Nephron (organoid): ENCODE results near the gene UNC45A.
"Not testable (repeated sequence)": the region's sequence is repeated elsewhere in the genome, so short reads cannot be mapped to it uniquely, and the experiment has no call there.

Source experiments
- H3K27ac Mint-ChIP-seq, 3 experiments: 2 replicates each; pipeline ENCODE4 v1.8.0; 2020; ENCODE audit warnings: mixed read lengths in 3 of 3, mild to moderate bottlenecking in 2 of 3, moderate library complexity in 1 of 3
- H3K27me3 Mint-ChIP-seq: 2 replicates; pipeline ENCODE4 v1.8.0; 2021; ENCODE audit warnings: low read depth, mild to moderate bottlenecking, moderate library complexity, mixed read lengths
- H3K36me3 Mint-ChIP-seq: 2 replicates; pipeline ENCODE4 v1.8.0; 2020; ENCODE audit warnings: low read depth, mixed read lengths
- H3K4me1 Mint-ChIP-seq: 2 replicates; pipeline ENCODE4 v1.8.0; 2020; ENCODE audit warnings: mixed read lengths
- H3K4me3 Mint-ChIP-seq, 3 experiments: 2 replicates each; pipeline ENCODE4 v1.8.0; 2020; ENCODE audit warnings: mild to moderate bottlenecking in 3 of 3, mixed read lengths in 3 of 3, moderate library complexity in 2 of 3
- H3K9me3 Mint-ChIP-seq: 2 replicates; pipeline ENCODE4 v1.8.0; 2020; ENCODE audit warnings: mixed read lengths
- CTCF ChIP-seq, 3 experiments: fragments of 200-600 bp; sonication (generic); IDR thresholded peaks; one replicate each; pipeline ENCODE4 v1.5.0; 2021; ENCODE audit warnings: antibody characterized with exemption in 3 of 3; ENCODE audit not compliant: unreplicated experiment in 3 of 3

UNC45A gene

GRCh38 chr15:90907051-90907660 lies 27.9 kb upstream of the UNC45A start:
- TF ChIP-seq CTCF (IDR thresholded peaks at IDR 0.05; ENCODE audit: unreplicated experiment in 3 of 3) = no peak
- H3K4me3 Mint-ChIP-seq = no peak overlapping the region
- H3K9me3 Mint-ChIP-seq = no peaks in the 10 kb centered on the region
- peaks cover 32% of the 10 kb centered on the region for H3K36me3 Mint-ChIP-seq
- H3K4me1 Mint-ChIP-seq = peaks cover 1% of the 10 kb centered on the region
- H3K27me3 Mint-ChIP-seq = no peaks in the 10 kb centered on the region
- no peak overlapping the region for H3K27ac Mint-ChIP-seq

- H3K27me3 Mint-ChIP-seq = no peaks in the 10 kb centered on the region
- H3K4me3 Mint-ChIP-seq = no peak overlapping the region
- H3K36me3 Mint-ChIP-seq = peaks cover 34% of the 10 kb centered on the region
- H3K4me1 Mint-ChIP-seq = no peaks in the 10 kb centered on the region
- no peak for TF ChIP-seq CTCF (IDR thresholded peaks at IDR 0.05; ENCODE audit: unreplicated experiment in 3 of 3)
- H3K9me3 Mint-ChIP-seq = no peaks in the 10 kb centered on the region
- no peak overlapping the region for H3K27ac Mint-ChIP-seq
These were observed 27.1 kb upstream of the UNC45A start for GRCh38 chr15:90907838-90908507.

- H3K36me3 Mint-ChIP-seq = peaks cover 38% of the 10 kb centered on the region
- not testable (repeated sequence) for H3K27ac Mint-ChIP-seq, H3K27me3 Mint-ChIP-seq, H3K4me3 Mint-ChIP-seq, H3K4me1 Mint-ChIP-seq, H3K9me3 Mint-ChIP-seq
These were observed 25.6 kb upstream of the UNC45A start for GRCh38 chr15:90909449-90909848.

- no peak for TF ChIP-seq CTCF (IDR thresholded peaks at IDR 0.05; ENCODE audit: unreplicated experiment in 3 of 3)
- Mint-ChIP-seq H3K9me3 (no peaks in the 10 kb centered on the region), H3K36me3 (peaks cover 38% of the 10 kb centered on the region), H3K27me3 (no peaks in the 10 kb centered on the region), H3K4me3 (no peak overlapping the region), H3K27ac (no peak overlapping the region), H3K4me1 (peaks cover 2% of the 10 kb centered on the region)
These were observed 25.1 kb upstream of the UNC45A start for GRCh38 chr15:90909976-90910375.

GRCh38 chr15:90910441-90911301 lies 24.4 kb upstream of the UNC45A start:
- Mint-ChIP-seq H3K4me1 (peaks cover 9% of the 10 kb centered on the region), H3K9me3 (no peaks in the 10 kb centered on the region), H3K27me3 (no peaks in the 10 kb centered on the region), H3K27ac (no peak overlapping the region), H3K4me3 (no peak overlapping the region), H3K36me3 (peaks cover 37% of the 10 kb centered on the region)
- TF ChIP-seq CTCF (IDR thresholded peaks at IDR 0.05; ENCODE audit: unreplicated experiment in 3 of 3) = no peak

- Mint-ChIP-seq H3K4me1 (peaks cover 12% of the 10 kb centered on the region), H3K27ac (no peak overlapping the region), H3K36me3 (peaks cover 32% of the 10 kb centered on the region), H3K27me3 (no peaks in the 10 kb centered on the region), H3K4me3 (no peak overlapping the region), H3K9me3 (no peaks in the 10 kb centered on the region)
- TF ChIP-seq CTCF (IDR thresholded peaks at IDR 0.05; ENCODE audit: unreplicated experiment in 3 of 3) = no peak
These were observed 23.8 kb upstream of the UNC45A start for GRCh38 chr15:90911302-90911623.
